ENCODE measurements around the gene LRMDA. TPM values are rescaled to one million over a fixed set of nuclear protein-coding genes. Genes with fewer than 3 reads are reported as not detected.

The LRMDA gene
- total RNA-seq, 1 experiment from 2014 or later: 4.8 TPM

DNA sequence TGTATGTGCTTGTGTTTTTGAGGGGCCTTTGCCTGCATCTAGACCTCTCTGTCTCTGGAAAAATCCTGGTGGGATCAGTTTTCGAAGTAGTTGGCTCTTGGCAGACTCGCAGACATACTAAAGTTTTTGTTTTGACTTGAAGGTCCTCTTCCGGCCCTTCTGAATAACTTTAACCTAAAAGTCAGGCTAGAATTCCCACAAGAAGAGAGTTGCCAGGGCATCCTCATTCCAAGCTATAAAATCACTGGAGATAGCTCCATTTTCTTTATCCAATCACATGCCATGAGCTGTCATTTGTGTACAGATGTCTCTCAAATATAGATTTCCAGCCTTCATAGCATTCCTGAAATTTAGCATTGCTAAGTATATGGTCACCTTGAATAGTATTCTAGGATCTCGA lies 967.8 kb downstream of the LRMDA start:
- Histone ChIP-seq H3K36me3 (ENCODE audit: control insufficient read depth in 1 of 2, insufficient read depth in 2 of 2, low read length in 2 of 2) (no peaks in the 10 kb centered on the region), H3K4me1 (ENCODE audit: control insufficient read depth in 1 of 2, insufficient read depth in 2 of 2, low read length in 2 of 2) (no peaks in the 10 kb centered on the region), H2AFZ (ENCODE audit: low read depth, low read length, poor library complexity, severe bottlenecking) (no peak overlapping the region), H3K27me3 (ENCODE audit: insufficient read depth, low read length) (no peaks in the 10 kb centered on the region), H3K9ac (ENCODE audit: low read length) (no peak overlapping the region), H3K79me2 (ENCODE audit: insufficient read depth, low read length) (no peaks in the 10 kb centered on the region), H3K27ac (ENCODE audit: low read depth, low read length) (no peak overlapping the region), H3K4me2 (ENCODE audit: low read length) (no peak overlapping the region), H3K9me2 (ENCODE audit: insufficient read depth) (no peaks in the 10 kb centered on the region), H4K20me1 (ENCODE audit: insufficient read depth) (no peaks in the 10 kb centered on the region), H3K9me3 (ENCODE audit: control insufficient read depth in 1 of 2, insufficient read depth in 1 of 2, low read depth in 1 of 2, low read length in 2 of 2) (no peaks in the 10 kb centered on the region), H3K4me3 (replicated peaks in 1 of 2; ENCODE audit: low read depth in 1 of 2, low read length in 2 of 2) (no peak overlapping the region)
- no TSS peak for BruUV-seq (replicated peaks)
- intact Hi-C loops (cut with micrococcal nuclease): no loop called here
- no peak for TF ChIP-seq CBX3 (IDR thresholded peaks at IDR 0.05; ENCODE audit: low read depth)
- TF ChIP-seq SRF (IDR thresholded peaks at IDR 0.05; ENCODE audit: low read depth): no peak
- no peak for TF ChIP-seq JUND (IDR thresholded peaks at IDR 0.05)
- no peak for TF ChIP-seq SP1 (IDR thresholded peaks at IDR 0.05; ENCODE audit: low read depth)
- TF ChIP-seq RAD21 (IDR thresholded peaks at IDR 0.05; ENCODE audit: low read depth): no peak
- no peak for TF ChIP-seq TCF7L2 (IDR thresholded peaks at IDR 0.05; ENCODE audit: borderline replicate concordance, extremely low read depth, insufficient read depth, insufficient read length)
- TF ChIP-seq EZH2phosphoT487 (IDR thresholded peaks at IDR 0.05; ENCODE audit: borderline replicate concordance): no peak
- no peak for TF ChIP-seq SIN3A (IDR thresholded peaks at IDR 0.05; ENCODE audit: low read depth)
- TF ChIP-seq FOSL1 (IDR thresholded peaks at IDR 0.05; ENCODE audit: low read depth): no peak
- ChIA-PET CTCF (no interaction called here), RAD21 (ENCODE audit: low non-redundant PET in 1 of 2, low total read pairs in 2 of 2, uncharacterized antibody in 2 of 2, unreplicated experiment in 2 of 2) (no interaction called here), POLR2A (no interaction called here)
- ATAC-seq (no peak), DNase-seq (ENCODE audit: low read depth, low spot score) (no peak)

GRCh38 chr10:76401006-76401405 lies 969.6 kb downstream of the LRMDA start:
- Histone ChIP-seq H3K79me2 (ENCODE audit: insufficient read depth, low read length) (no peaks in the 10 kb centered on the region), H3K27ac (ENCODE audit: low read depth, low read length) (no peak overlapping the region), H2AFZ (ENCODE audit: low read depth, low read length, poor library complexity, severe bottlenecking) (no peak overlapping the region), H3K4me2 (ENCODE audit: low read length) (no peak overlapping the region), H3K9me3 (ENCODE audit: control insufficient read depth in 1 of 2, insufficient read depth in 1 of 2, low read depth in 1 of 2, low read length in 2 of 2) (no peaks in the 10 kb centered on the region), H3K9ac (ENCODE audit: low read length) (no peak overlapping the region), H4K20me1 (ENCODE audit: insufficient read depth) (no peaks in the 10 kb centered on the region), H3K27me3 (ENCODE audit: insufficient read depth, low read length) (peaks cover 4% of the 10 kb centered on the region; the same call in 1 of the 2 replicates), H3K4me1 (ENCODE audit: control insufficient read depth in 1 of 2, insufficient read depth in 2 of 2, low read length in 2 of 2) (no peaks in the 10 kb centered on the region), H3K36me3 (ENCODE audit: control insufficient read depth in 1 of 2, insufficient read depth in 2 of 2, low read length in 2 of 2) (no peaks in the 10 kb centered on the region), H3K9me2 (ENCODE audit: insufficient read depth) (no peaks in the 10 kb centered on the region), H3K4me3 (replicated peaks in 1 of 2; ENCODE audit: low read depth in 1 of 2, low read length in 2 of 2) (no peak overlapping the region)
- DNase-seq (ENCODE audit: low read depth, low spot score): no peak
- CTCF ChIA-PET: no interaction called here
- BruUV-seq (replicated peaks): no TSS peak
- no peak for ATAC-seq
- intact Hi-C loops (cut with micrococcal nuclease): no loop called here
- POLR2A ChIA-PET: no interaction called here
- RAD21 ChIA-PET (ENCODE audit: low non-redundant PET in 1 of 2, low total read pairs in 2 of 2, uncharacterized antibody in 2 of 2, unreplicated experiment in 2 of 2): no interaction called here
- no peak for TF ChIP-seq POLR2A (IDR thresholded peaks at IDR 0.05; ENCODE audit: borderline replicate concordance, extremely low read depth, insufficient read depth, insufficient read length)
- no peak for TF ChIP-seq JUND (IDR thresholded peaks at IDR 0.05)
- TF ChIP-seq YY1 (IDR thresholded peaks at IDR 0.05; ENCODE audit: extremely low read depth, insufficient replicate concordance, low read depth, low read length): no peak
- TF ChIP-seq, protein P1, sequence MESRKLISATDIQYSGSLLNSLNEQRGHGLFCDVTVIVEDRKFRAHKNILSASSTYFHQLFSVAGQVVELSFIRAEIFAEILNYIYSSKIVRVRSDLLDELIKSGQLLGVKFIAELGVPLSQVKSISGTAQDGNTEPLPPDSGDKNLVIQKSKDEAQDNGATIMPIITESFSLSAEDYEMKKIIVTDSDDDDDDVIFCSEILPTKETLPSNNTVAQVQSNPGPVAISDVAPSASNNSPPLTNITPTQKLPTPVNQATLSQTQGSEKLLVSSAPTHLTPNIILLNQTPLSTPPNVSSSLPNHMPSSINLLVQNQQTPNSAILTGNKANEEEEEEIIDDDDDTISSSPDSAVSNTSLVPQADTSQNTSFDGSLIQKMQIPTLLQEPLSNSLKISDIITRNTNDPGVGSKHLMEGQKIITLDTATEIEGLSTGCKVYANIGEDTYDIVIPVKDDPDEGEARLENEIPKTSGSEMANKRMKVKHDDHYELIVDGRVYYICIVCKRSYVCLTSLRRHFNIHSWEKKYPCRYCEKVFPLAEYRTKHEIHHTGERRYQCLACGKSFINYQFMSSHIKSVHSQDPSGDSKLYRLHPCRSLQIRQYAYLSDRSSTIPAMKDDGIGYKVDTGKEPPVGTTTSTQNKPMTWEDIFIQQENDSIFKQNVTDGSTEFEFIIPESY (IDR thresholded peaks at IDR 0.05; ENCODE audit: extremely low read depth, insufficient replicate concordance, low read length): no peak
- TF ChIP-seq ELF1 (IDR thresholded peaks at IDR 0.05; ENCODE audit: borderline replicate concordance, low read depth): no peak
- TF ChIP-seq ZFX (IDR thresholded peaks at IDR 0.05): no peak
- no peak for TF ChIP-seq TCF7L2 (IDR thresholded peaks at IDR 0.05; ENCODE audit: borderline replicate concordance, extremely low read depth, insufficient read depth, insufficient read length)
- TF ChIP-seq EZH2phosphoT487 (IDR thresholded peaks at IDR 0.05; ENCODE audit: borderline replicate concordance): no peak
- no peak for TF ChIP-seq RAD21 (IDR thresholded peaks at IDR 0.05; ENCODE audit: low read depth)
- TF ChIP-seq, protein P2, sequence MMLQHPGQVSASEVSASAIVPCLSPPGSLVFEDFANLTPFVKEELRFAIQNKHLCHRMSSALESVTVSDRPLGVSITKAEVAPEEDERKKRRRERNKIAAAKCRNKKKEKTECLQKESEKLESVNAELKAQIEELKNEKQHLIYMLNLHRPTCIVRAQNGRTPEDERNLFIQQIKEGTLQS (IDR thresholded peaks at IDR 0.05): no peak
- TF ChIP-seq, protein P3, sequence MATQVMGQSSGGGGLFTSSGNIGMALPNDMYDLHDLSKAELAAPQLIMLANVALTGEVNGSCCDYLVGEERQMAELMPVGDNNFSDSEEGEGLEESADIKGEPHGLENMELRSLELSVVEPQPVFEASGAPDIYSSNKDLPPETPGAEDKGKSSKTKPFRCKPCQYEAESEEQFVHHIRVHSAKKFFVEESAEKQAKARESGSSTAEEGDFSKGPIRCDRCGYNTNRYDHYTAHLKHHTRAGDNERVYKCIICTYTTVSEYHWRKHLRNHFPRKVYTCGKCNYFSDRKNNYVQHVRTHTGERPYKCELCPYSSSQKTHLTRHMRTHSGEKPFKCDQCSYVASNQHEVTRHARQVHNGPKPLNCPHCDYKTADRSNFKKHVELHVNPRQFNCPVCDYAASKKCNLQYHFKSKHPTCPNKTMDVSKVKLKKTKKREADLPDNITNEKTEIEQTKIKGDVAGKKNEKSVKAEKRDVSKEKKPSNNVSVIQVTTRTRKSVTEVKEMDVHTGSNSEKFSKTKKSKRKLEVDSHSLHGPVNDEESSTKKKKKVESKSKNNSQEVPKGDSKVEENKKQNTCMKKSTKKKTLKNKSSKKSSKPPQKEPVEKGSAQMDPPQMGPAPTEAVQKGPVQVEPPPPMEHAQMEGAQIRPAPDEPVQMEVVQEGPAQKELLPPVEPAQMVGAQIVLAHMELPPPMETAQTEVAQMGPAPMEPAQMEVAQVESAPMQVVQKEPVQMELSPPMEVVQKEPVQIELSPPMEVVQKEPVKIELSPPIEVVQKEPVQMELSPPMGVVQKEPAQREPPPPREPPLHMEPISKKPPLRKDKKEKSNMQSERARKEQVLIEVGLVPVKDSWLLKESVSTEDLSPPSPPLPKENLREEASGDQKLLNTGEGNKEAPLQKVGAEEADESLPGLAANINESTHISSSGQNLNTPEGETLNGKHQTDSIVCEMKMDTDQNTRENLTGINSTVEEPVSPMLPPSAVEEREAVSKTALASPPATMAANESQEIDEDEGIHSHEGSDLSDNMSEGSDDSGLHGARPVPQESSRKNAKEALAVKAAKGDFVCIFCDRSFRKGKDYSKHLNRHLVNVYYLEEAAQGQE (IDR thresholded peaks at IDR 0.05; ENCODE audit: low read depth): no peak
- TF ChIP-seq FOSL1 (IDR thresholded peaks at IDR 0.05; ENCODE audit: low read depth): no peak

Measured in HCT116 (cell line).